H1 (cell line): ENCODE results near the gene P3H2. TPM values are rescaled to one million over a fixed set of nuclear protein-coding genes. Genes with fewer than 3 reads are reported as not detected.

Experiments
- ATF2 ChIP-seq: IDR thresholded peaks from 2 replicates; pipeline ENCODE4 v1.6.1; 2012; ENCODE audit warnings: low read length, inconsistent platforms
- ATF3 ChIP-seq: IDR thresholded peaks from 2 replicates; pipeline ENCODE4 v1.6.1; 2011; ENCODE audit warnings: low read depth, mild to moderate bottlenecking, low read length; ENCODE audit not compliant: insufficient read depth
- BCL11A ChIP-seq, 2 experiments: IDR thresholded peaks; one replicate each; pipeline ENCODE4 v1.6.1; 2011; ENCODE audit warnings: low read depth in 2 of 2, low read length in 2 of 2, mild to moderate bottlenecking in 2 of 2
- BRCA1 ChIP-seq: IDR thresholded peaks from 2 replicates; pipeline ENCODE4 v1.6.1; 2012; ENCODE audit warnings: low read depth, low read length, improper control_type of control experiment
- CBX8 ChIP-seq: fragments of 300-800, 300-1000 bp; sonication (generic); IDR thresholded peaks from 2 replicates; pipeline ENCODE4 v1.7.1; 2016; ENCODE audit warnings: low read depth, low read length, borderline replicate concordance
- CHD1 ChIP-seq: IDR thresholded peaks from 2 replicates; pipeline ENCODE4 v1.6.1; 2012; ENCODE audit warnings: low read depth, low read length, improper control_type of control experiment
- CHD2 ChIP-seq: IDR thresholded peaks from 2 replicates; pipeline ENCODE4 v1.6.1; 2012; ENCODE audit warnings: low read length, improper control_type of control experiment
- CTCF ChIP-seq, 3 experiments: IDR thresholded peaks; 1 replicate in 2 of 3; 2 replicates in 1 of 3; pipeline versions ENCODE4 v1.5.1 to v1.6.1; 2011; ENCODE audit warnings: low read length in 3 of 3, mild to moderate bottlenecking in 3 of 3, inconsistent platforms in 2 of 3, low read depth in 1 of 3, moderate library complexity in 1 of 3; ENCODE audit not compliant: insufficient read depth in 1 of 3; ENCODE audit errors: control extremely low read depth in 1 of 3
- GABPA ChIP-seq: IDR thresholded peaks from 2 replicates; pipeline ENCODE4 v1.6.1; 2011; ENCODE audit warnings: mild to moderate bottlenecking, low read length, moderate library complexity, borderline replicate concordance; ENCODE audit not compliant: insufficient read depth
- HDAC6 ChIP-seq: IDR thresholded peaks from one replicate; pipeline ENCODE4 v1.7.1; 2012; ENCODE audit warnings: low read depth, mild to moderate bottlenecking, inconsistent platforms, low read length, moderate library complexity
- KDM1A ChIP-seq: fragments of 200-600, 300-600 bp; sonication (generic); IDR thresholded peaks from 2 replicates; pipeline ENCODE4 v1.7.1; 2016; ENCODE audit warnings: mild to moderate bottlenecking, low read length, borderline replicate concordance
- PHF8 ChIP-seq: fragments of 200-600 bp; sonication (generic); conservative IDR thresholded peaks from 2 replicates; pipeline ENCODE4 v1.7.1; 2012; ENCODE audit warnings: low read depth, mild to moderate bottlenecking, inconsistent platforms, low read length, moderate library complexity
- POLR2AphosphoS5 ChIP-seq: IDR thresholded peaks from 2 replicates; pipeline ENCODE4 v1.6.1; 2011; ENCODE audit warnings: low read depth, low read length
- POU5F1 ChIP-seq: IDR thresholded peaks from 2 replicates; pipeline ENCODE4 v1.6.1; 2011; ENCODE audit warnings: low read depth, mild to moderate bottlenecking, low read length, moderate library complexity
- RFX5 ChIP-seq: IDR thresholded peaks from 2 replicates; pipeline ENCODE4 v1.6.1; 2011; ENCODE audit warnings: low read depth, low read length, improper control_type of control experiment, borderline replicate concordance
- SIRT6 ChIP-seq: IDR thresholded peaks from one replicate; pipeline ENCODE4 v1.7.1; 2012; ENCODE audit warnings: low read length, inconsistent platforms
- SIX5 ChIP-seq: IDR thresholded peaks from 2 replicates; pipeline ENCODE4 v1.6.1; 2011; ENCODE audit warnings: mild to moderate bottlenecking, low read depth, low read length
- SP1 ChIP-seq: IDR thresholded peaks from 2 replicates; pipeline ENCODE4 v1.6.1; 2011; ENCODE audit warnings: low read depth, low read length
- TCF12 ChIP-seq: IDR thresholded peaks from 2 replicates; pipeline ENCODE4 v1.6.1; 2011; ENCODE audit warnings: low read depth, mild to moderate bottlenecking, low read length
- TEAD4 ChIP-seq: IDR thresholded peaks from 2 replicates; pipeline ENCODE4 v1.6.1; 2012; ENCODE audit warnings: low read depth, low read length, inconsistent platforms, mixed read lengths
- polyA plus RNA-seq, 7 experiments: library from polyadenylated mRNA; depleted of rRNA in 3 of 7; stranded (reverse) in 5 of 7; unstranded in 2 of 7; fragments of >200 nt in 5 of 7; fragments of 200-250 nt in 2 of 7; gene quantifications; 1 replicate in 5 of 7; 2 replicates in 1 of 7; 4 replicates in 1 of 7; pipeline versions ENCODE4 v1.2.1 to v1.2.3, GENCODE V29; 2011 to 2013; ENCODE audit warnings: missing spikeins in 2 of 7, mixed read lengths in 2 of 7
- total RNA-seq: library from RNA; stranded (reverse); fragmentation: NEBNext Ultra II Directional; extraction: Animal tissue kit (Norgen Biotek cat#: 25700); gene quantifications from 2 replicates; pipeline ENCODE4 v1.2.1, GENCODE V29; 2021

P3H2 gene
- total and polyA plus RNA-seq, 2 of the 8 experiments (the other 6 are each of a cell fraction or from before 2014, with no cell fraction given), result 40.5 to 60.4 TPM

GRCh38 chr3:190041333-190042041 is 79.2 kb downstream of the P3H2 start (continued):
- no peak for TF ChIP-seq KDM1A
- TF ChIP-seq GABPA, result no peak
- TF ChIP-seq SIRT6, result no peak
- TF ChIP-seq RFX5, result no peak
- TF ChIP-seq TCF12, result peak; percentile 97
- 0 out of 2 replicates have a peak, but pooled peaks have one; percentile 41 for TF ChIP-seq POU5F1
- TF ChIP-seq ATF2, result peak; percentile 80; the same call in 1 of the 2 replicates
- TF ChIP-seq PHF8, result no peak
- TF ChIP-seq CBX8, result no peak
- peak; percentile 75 to 84 for TF ChIP-seq BCL11A (IDR thresholded peaks at IDR 0.05; ENCODE audit: low read depth in 2 of 2, low read length in 2 of 2)
- no peak for TF ChIP-seq HDAC6
- no peak for TF ChIP-seq SIX5
- no peak for TF ChIP-seq POLR2AphosphoS5
- TF ChIP-seq CHD2, result no peak; the same call in 1 of the 2 replicates
- TF ChIP-seq CHD1, result no peak
- peak; percentile 56; the same call in 1 of the 2 replicates for TF ChIP-seq TEAD4
- no peak for TF ChIP-seq ATF3
- TF ChIP-seq SP1, result peak; percentile 84
- TF ChIP-seq BRCA1, result no peak
- TF ChIP-seq CTCF (IDR thresholded peaks at IDR 0.05; ENCODE audit: control extremely low read depth in 1 of 3, insufficient read depth in 1 of 3, low read depth in 1 of 3, low read length in 3 of 3), result no peak
